Measurements from ENCODE around the gene EFNA5. TPM values are rescaled to one million over a fixed set of nuclear protein-coding genes. Genes with fewer than 3 reads are reported as not detected.

The EFNA5 gene
- total and polyA plus RNA-seq, 2 of the 13 experiments (the other 11 are each of a cell fraction or from before 2014, with no cell fraction given), result not detected

- ATAC-seq (no peak), FAIRE-seq (no peak), DNase-seq (ENCODE audit: low spot score) (no peak)
- H4K20me1 ChIP-seq (ENCODE audit: insufficient read depth, low read length), result no peaks in the 10 kb centered on the region
- TF ChIP-seq GMEB1 (CRISPR knock-in tag; IDR thresholded peaks at IDR 0.05; ENCODE audit: borderline replicate concordance) (no peak), ESRRA (CRISPR knock-in tag; IDR thresholded peaks at IDR 0.05; ENCODE audit: low read depth) (no peak), PITX1 (CRISPR knock-in tag; IDR thresholded peaks at IDR 0.05) (no peak), RFX3 (CRISPR knock-in tag; IDR thresholded peaks at IDR 0.05) (no peak), ZNF362 (CRISPR knock-in tag; IDR thresholded peaks at IDR 0.05; ENCODE audit: borderline replicate concordance) (no peak), KLF11 (CRISPR knock-in tag; IDR thresholded peaks at IDR 0.05) (no peak), ZNF296 (CRISPR knock-in tag; conservative IDR thresholded peaks at IDR 0.05) (no peak)
- POLR2A ChIA-PET, result no interaction called here
- no peak overlapping the region for H3K4me3 ChIP-seq (replicated peaks in 1 of 3; ENCODE audit: insufficient read depth in 1 of 3, low read depth in 2 of 3, low read length in 3 of 3)
- H3K27me3 ChIP-seq (ENCODE audit: control insufficient read depth in 1 of 2, insufficient read depth in 2 of 2, low read length in 2 of 2), result no peaks in the 10 kb centered on the region
- no peak overlapping the region for H3K9ac ChIP-seq (ENCODE audit: insufficient read depth, low read depth, low read length)
- no peaks in the 10 kb centered on the region for H3K9me3 ChIP-seq (ENCODE audit: low read length)
- no peak overlapping the region for H2AFZ ChIP-seq (ENCODE audit: low read length)
- no peaks in the 10 kb centered on the region for H3K79me2 ChIP-seq (ENCODE audit: insufficient read depth, low read length)
- 0% methylated on average over 1 of the region's 1 CpG for WGBS (ENCODE audit: low lambda C conversion rate)
- H3K27ac ChIP-seq (ENCODE audit: extremely low read length, insufficient read depth, low read length), result no peak overlapping the region
- BruUV-seq (replicated peaks), result no TSS peak
- intact Hi-C loops (cut with micrococcal nuclease; ENCODE audit: unreplicated experiment), result no loop called here
- no peak overlapping the region for H3K4me2 ChIP-seq (ENCODE audit: low read depth, low read length)
- CTCF ChIA-PET (ENCODE audit: low intra/inter-chr PET ratio, low total read pairs), result no interaction called here
- H3K4me1 ChIP-seq (ENCODE audit: insufficient read depth, low read length), result no peaks in the 10 kb centered on the region
- in situ Hi-C loops (cut with HindIII; ENCODE audit: extremely low pct_ligation_motif_present, low pct_unique_long_range_greater_than_20kb), result no loop called here
- H3K36me3 ChIP-seq (replicated peaks in 1 of 2; ENCODE audit: control insufficient read depth in 1 of 2, insufficient read depth in 2 of 2, low read length in 2 of 2), result no peaks in the 10 kb centered on the region
Observed at GRCh38 chr5:107389775-107390148, 281.0 kb downstream of the EFNA5 start.

All from HepG2 (cell line).